Stimulated activated CD8-positive, alpha-beta memory T cell treated with anti-CD3 and anti-CD28 coated beads, Interleukin-12 subunit alpha, Interleukin-12 subunit beta, amount 100 ng/mL, for 4 hours (primary cell): Measurements from ENCODE around the gene RPS19.
"Not testable (repeated sequence)": the region's sequence is repeated elsewhere in the genome, so short reads cannot be mapped to it uniquely, and the experiment has no call there.

Experiments used
- DNase-seq: peaks from one replicate; pipeline ENCODE4 v3.0.0-alpha.2; 2020; ENCODE audit warnings: low read depth

The RPS19 gene

DNA sequence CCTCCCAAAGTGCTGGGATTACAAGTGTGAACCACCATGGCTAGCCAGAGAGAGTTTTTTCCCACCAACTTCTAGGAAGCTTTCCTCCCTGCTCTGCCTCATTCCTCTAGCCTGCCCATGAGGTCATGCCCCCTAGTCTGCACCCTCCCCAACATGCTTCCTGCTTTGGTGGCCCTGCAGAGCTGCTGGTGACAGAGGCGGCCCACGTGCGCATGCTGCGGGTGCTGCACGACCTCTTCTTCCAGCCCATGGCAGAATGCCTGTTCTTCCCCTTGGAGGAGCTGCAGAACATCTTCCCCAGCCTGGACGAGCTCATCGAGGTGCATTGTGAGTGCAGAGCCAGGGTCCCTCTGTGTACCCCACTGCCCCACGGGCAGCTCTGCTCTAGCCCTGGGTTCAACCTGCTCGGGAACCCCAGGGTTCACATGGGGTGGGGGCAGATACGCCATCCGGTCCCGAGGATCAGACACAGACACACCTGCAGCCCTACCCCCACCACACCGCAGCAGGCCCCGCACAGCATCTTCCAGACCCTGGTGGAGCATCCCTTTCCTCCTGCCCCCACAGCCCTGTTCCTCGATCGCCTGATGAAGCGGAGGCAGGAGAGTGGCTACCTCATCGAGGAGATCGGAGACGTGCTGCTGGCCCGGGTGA lies 41.8 kb downstream of the RPS19 start:
- DNase-seq = no peak

DNA sequence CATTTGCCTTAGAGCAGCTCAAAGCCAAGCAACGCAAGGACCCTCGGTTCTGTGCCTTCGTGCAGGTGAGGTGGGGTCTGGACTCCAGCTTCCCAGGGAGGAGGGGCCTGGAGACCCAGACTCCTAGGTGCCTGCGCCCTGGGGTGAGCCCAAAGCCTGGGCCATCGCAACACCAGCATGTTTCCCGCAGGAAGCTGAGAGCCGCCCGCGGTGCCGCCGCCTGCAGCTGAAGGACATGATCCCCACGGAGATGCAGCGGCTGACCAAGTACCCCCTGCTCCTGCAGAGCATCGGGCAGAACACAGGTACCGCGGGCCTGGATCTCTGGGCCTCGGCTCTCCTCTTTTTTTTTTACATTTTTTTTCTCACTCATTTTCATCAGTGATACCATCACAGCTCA lies 42.5 kb downstream of the RPS19 start:
- DNase-seq = no peak

DNA sequence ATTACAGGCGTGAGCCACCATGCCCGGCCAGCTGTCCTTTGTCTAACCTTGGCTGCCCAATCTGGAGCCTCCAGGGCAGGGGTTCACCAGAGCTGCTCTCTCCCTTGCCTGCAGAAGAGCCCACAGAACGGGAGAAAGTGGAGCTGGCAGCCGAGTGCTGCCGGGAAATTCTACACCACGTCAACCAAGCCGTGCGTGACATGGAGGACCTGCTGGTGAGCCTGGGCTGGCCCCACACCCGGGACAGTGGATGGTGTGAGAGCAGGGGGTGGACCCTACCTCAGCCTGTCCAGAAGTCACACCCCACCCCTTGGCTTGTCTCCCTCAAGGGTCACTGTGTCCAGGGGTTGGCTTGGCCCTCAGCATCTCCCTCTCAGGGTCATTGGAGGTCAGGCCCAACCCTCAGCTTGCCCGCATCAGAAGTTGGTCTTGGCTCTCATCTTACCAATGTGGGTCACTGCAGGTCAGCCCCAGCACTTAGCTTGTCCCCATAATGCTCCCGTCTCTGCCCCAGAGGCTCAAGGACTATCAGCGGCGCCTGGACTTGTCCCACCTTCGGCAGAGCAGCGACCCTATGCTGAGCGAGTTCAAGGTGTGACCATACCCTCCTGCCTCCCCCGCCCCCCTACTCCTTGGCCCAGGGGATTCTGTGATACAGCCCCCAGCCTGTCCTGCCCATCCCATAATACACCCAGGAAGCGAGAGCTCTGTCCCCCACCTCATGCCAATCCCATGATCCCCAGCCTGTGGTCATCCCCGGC lies 43.3 kb downstream of the RPS19 start:
- no peak for DNase-seq

DNA sequence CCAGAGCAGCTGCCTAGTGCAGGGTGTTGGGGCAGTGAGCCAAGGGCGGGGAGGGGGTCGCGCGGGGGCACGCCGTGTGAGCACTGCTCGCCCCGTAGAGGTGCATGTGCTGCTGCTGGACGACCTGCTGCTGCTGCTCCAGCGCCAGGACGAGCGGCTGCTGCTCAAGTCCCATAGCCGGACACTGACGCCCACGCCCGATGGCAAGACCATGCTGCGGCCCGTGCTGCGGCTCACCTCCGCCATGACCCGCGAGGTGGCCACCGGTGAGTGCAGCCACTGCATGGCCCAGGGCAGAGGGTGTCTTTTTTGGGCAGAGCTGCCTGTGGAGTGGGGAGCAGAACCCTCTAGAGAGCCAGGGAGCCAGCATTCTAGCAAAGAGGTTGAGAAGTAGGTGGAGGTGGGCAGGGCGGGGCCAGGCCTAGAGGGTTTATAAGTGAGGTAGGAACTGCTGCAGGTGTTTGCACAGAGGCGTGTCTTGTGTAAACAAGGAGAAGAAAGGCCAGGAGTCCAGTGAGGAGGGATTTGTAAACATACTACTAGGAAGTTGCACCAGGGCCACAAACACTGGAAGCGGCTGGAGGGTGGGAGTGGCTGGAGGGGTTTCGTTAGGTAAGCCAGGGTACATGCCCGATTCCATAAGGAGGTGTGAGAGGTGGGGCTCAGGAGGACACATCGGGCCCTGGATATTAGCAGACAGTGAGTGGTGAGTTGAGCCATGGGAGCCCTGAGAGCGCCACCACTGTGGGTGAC lies 44.2 kb downstream of the RPS19 start:
- DNase-seq = no peak

DNA sequence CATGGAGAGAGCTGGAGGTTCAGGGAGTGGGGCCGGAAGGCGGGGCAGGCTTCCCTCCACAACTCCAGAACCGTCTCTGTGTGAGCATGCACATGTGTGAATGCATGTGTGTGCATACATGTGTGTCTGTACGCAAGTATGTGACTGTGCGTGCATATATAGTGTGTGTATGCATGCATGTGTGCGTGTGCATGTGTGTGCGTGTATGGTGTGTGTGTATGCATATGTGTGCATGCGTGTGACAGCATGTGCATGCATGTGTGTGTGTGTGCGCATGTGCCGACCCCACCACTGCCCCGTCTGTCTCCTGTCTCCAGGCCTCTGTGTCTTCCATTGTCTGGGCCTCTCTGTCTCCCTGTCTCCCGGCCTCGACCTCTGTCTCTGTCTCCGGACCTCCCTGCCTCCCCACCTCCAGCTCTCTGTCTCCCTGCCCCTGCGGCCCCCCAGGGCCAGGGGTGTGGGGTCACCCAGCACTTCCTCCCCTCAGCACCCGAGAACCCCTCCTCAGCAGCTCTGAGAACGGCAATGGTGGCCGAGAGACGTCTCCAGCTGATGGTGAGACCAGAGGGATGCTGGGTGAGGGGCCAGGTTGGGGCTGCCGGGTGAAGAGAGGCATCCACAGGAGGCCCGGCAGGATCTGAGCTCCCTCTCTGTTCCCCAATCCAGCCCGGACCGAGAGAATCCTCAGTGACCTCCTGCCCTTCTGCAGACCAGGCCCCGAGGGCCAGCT lies 45.4 kb downstream of the RPS19 start:
- DNase-seq = no peak

DNA sequence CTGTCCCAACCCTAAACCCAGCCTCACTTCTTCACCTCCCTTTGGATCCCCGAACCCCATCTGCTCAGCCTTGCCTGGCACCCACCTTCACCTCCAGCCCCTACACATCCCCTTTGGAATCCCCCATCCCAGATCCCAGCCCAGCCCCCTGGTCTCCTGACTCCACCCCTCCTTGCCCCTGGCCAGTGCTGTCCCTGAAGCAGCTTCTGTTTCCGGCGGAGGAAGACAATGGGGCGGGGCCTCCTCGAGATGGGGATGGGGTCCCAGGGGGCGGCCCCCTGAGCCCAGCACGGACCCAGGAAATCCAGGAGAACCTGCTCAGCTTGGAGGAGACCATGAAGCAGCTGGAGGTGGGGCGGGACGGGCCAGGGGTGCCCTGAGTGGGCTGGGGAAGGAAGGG lies 46.2 kb downstream of the RPS19 start:
- no peak for DNase-seq

DNA sequence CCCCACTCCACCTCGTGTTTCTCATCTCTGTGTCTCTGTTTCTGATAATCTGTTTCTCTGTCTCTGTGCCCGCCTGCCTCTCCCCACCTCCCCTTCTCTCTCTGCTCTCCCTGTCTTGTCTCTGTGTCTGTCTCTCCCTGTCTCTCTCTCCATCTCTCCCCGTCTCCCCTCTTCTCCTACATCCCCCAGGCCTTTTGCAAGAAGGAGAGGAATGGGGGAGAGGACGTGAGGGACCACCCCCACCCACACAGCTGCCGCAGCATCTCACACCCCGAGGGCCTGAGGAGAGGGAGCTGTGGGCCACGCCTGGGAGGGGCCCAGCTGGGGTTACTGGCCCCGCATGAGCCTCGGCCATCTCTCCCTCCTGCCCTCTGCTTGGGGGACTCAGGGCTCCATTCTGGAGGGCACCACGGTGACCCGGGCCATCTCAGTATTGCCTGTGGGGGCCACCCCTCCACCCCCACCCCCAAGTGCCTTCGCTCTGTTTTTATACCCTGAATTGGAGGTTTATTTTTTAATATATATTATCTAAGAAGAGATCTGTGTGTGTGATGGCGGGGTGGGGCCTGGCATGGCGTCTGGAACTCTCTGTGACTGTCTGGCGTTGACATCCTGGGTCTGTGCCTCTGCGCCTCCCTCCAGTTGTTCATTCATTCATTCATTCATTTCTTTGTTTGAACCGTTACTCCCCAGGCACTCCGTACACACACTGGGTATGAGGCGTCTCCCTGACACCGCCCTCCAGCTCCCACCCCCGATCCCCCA lies 47.0 kb downstream of the RPS19 start:
- no peak for DNase-seq

DNA sequence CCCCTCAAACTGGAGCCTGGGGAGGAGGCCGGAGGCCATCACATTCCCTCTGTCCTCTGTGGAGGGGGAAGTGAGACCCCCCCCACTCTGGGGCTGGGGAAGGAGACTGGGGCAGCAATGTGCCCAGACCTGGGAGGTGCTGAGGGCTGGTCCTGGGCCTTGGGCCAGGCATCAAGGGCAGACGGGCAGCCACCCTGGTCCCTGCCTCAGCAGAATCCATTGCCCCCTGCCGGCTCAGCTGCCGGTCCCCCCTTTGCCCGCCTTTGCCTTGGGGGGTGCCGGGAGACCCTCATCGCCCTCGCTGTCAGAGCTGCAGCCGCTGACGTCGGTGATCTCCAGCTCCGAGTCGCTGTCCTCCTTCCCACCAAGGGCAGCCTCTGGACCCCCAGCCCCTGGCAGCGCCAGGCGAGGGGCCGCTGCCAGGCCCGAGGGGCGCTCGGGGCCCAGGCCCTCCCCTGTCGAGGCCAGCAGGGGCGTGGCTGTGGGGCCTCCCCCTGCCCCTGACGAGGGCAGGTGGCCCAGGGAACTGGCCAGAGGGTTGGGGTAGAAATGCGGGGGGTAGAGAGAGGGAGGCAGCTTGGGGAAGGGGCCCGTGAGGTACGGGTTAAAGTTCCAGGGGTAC lies 48.0 kb downstream of the RPS19 start:
- DNase-seq = no peak

DNA sequence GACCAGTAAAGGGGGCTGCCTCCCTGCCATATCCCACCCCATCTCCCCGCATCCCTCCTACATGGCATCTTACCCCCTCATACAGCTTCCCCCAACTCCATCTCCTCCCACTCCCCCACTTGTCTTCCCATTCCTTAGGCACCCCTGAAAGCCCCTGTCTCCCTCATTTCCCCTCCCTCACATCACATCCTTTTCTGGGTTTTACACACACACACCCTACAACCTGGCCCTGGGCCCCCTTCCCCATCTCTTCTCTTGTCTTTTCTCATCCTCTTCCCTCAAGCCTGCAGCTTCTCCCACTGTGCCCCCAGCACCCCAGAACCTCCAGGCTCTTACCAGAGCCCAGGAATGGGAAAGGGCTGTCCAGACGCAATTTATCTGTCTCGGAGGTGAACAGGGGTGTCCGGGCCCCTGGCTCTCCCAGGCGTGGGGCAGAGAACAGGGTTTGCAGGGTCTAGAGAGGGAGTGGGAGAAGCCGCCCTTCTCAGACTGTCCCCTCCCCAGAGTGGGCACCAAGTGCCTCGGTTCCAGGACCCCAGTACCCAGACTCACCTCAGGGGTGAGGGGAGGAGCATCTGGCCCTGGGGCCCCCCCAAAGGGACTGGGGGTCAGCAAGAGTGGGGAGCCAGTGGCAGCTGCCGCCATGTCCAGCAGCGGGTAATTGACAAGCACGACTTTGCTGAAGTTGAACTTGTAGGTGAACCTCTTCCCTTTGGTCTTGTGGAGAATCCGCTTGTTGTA lies 48.8 kb downstream of the RPS19 start:
- no peak for DNase-seq

DNA sequence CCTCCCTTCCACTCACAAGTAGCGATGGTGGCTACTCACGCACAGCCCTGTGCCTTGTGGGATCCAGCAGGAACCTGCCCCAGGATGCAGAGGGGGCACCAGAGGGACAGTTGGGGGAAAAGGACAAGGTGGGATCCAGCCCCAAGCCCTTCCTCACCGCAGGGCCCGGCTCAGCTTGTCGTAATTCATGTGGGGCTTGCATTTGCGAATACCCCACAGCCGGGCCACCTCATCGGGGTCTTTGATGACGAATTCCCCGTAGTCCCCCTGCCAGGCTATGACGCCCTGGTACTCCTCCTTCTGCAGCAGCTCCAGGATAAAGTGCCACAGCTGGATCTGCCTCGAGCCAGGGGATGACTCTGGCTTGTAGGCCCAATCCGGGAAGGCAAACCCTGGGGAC lies 49.7 kb downstream of the RPS19 start:
- DNase-seq = no peak

DNA sequence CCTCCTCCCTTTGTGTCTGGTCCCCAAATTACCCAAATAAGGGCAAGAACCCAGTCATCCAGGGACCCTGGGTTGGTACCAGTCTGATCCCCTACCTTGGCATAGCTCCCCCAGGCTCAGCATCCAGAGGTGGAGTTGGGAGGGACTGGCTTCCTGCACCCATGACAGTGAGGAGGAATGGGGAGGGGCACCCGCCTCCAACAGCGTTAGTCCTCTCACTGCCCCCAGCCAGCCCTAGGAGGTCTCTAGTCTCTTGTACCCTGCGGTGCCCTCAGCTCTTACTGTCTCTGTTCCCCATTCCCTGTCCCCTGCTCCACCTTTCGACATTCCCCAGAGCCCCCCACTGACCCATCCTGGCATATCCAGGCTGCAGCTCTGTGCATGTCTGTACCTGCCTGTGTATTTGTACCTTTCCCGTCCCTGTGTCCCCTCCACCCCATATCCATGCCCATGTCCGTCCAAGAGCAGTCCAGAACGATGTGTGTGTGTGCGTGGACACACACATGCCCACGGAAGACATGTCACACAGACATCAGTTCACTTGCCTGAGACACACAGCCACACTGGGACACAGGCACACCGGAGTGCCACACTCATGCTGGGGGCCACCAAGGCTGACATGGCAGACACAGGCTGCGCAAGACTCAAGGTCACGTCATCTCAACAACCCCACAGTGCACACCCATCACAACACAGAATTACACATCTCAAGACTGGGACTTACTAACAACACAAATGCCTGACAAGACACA lies 50.4 kb downstream of the RPS19 start:
- DNase-seq = no peak

DNA sequence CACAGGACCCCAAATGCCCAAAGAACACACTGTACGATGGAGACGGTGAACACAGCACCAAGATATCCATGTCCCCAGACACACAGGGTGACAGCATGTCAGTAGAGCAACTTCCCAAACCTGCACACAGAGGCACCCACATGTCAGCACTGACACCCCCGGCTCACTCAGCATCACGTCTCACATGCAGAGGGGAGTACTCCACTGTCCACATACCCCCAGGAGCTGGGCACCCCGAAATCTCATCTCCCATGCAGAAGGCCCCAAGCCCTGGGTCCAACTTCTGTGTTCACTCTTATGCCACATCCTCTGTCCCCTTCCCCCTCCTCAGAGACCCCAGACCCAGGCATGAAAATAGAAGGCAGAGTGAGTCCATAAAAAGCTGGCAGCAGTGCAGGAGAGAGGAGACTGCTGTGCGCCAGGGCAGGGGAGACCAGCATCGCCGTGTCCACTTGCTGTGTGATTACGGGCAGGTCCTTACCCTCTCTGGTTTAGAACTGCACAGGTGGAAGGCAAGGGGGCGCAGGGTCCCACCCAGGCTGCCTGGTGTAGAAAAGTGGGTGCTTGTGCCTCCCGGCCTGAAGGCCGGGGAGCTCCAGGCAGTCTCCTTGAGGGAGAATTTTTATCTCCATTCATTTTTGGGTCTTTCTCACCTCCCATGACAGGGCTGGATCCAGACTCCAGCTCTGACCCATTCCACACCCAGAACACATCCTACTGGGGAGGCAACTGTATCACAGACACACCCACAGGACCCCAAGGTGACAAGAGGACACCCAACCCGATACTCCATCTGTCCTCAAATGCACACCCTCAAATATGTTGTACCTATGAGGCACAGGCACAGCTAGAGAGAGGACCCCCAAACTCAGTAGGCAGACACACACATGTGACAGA lies 51.2 kb downstream of the RPS19 start:
- DNase-seq = no peak

DNA sequence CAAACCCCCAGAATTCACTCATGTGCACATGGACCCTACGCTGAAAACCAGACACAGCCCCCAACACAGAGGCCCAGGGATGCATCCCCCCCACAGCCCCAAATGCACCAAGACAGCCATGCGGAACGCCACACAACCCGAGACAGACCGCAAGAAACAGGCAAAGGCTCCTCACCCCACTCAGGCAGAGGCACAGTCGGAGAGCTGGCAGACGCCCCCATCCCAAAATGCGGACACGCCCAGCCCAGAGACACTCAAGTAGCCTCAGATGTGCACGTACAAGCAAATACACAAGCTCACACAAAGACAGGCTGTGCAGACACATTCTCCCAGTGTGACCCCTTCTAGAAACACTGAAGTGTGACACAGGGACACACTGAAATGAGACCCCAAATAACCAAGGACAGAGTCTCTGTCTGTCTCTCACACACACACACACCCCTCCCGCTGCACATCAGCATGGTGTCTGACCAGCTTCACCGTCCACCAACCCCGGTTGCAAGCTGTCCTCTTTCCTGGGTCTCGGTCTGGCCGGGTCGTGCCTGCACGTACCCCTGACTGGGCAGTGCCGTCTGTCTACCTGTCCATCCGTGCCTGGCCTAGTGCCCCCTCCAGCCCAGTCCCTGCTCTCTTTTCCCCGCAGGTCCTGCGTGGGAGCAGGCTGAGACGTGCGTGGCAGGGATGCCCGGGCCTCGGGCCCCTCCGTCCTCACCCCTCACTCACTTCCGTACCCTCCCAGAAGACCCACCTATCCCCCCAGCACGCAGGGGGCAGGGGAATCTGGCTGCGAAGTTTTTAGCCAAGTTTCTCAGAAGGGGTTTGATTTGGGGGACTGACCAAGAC lies 52.1 kb downstream of the RPS19 start:
- no peak for DNase-seq

DNA sequence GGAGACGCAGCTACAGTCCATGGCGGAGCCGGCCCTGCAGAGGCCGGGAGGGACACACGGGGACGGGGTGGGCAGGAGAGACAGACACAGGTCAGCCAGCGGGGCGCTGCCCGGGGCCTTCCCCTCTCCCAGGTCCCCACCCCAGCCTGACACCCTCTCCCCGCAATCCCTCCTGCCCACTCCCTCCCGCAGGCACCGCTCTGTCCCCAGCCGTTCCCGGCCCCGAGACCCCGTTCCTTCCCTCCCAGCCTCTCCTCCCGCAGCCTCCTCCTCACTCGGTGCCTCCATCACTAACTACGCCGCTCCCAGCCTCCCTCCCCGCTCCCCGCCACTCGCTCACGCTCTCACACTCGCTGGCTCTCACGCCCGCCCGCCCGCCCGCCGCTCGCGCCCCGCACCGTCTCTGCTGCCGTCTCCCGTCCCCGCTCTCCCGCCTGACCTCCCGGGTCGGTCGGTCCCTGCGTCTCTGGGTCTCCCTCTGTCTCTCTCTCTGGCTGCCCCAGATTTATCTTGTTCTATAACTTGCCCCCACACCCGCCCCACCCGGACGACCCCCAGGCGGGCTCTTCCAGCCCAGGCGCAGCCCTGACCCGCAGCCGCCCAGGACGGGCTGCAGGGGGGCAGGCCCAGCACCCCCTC lies 53.0 kb downstream of the RPS19 start:
- DNase-seq = no peak

DNA sequence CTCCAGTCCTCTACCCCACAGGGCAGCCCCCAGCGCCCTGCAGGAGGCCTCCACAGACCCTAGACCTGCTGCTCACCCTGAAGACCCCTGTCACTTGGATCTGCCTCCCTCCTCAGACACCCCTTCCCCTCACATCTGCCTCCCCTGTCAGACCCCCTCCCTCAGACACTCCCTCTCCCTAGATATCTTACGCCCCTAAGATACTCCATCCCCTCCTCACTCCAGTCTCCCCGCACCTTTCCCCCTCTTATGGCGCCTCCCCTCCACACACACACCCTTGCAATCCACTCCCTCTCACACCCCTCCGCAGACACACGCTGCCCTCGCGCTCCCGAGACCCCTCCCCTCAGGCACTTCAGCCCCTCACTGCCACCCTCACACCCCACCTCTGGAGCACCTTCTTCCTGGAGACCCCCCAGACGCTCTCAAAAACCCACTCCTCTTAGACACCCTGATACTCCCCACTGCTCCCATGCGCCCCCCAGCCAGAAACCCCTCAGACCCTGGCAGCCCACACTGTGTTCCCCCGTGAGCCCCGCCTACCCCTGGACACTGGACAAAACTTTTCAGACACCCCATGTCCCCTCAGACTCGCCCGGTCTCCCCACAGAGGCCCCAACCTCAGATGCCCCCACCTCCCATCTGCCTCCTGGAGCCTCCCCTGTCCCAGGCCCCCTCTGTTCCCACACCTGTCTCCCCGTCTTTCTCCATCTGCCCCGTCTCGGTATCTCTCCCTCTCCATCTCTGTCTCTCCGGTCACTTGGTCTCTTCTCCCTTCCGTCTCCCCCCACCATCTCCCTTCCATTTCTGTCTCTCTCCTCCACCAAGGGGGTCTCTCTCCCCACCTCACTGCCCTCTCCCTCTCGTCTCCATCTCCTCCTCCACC lies 53.7 kb downstream of the RPS19 start:
- DNase-seq = no peak

DNA sequence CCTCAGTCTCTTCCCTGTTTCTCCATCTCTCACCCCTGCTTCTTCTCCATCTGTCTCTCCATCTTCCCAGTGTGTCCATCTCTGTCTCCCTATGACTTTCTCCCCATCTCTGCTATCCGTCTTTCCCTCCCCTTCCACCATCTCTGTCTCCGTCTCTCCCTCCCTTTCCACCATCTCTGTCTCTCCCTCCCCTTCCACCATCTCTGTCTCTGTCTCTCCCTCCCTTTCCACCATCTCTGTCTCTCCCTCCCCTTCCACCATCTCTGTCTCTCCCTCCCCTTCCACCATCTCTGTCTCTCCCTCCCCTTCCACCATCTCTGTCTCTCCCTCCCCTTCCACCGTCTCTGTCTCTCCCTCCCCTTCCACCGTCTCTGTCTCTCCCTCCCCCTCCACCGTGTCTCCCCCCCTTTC lies 54.4 kb downstream of the RPS19 start:
- DNase-seq = not testable (repeated sequence)
